NCI-H526 treated with DMSO at 0.1 percent for 48 hours (cell line): ENCODE data around the gene CCDC9.
A peak's percentile ranks its signal among the peaks of the same experiment; 100 is the strongest.

ENCODE experiments used
- DNase-seq: peaks from one replicate; lab custom pipeline; 2025; lab: John Stamatoyannopoulos, UW

CCDC9 gene

GRCh38 chr19:47255879-47256692 is at the start of gene CCDC9:
TSS of gene CCDC9 (plus strand) at chr19:47256525. CDS start at chr19:47258401, 1,876 bp downstream.
- peak; percentile 96 for DNase-seq

- DNase-seq, result no peak
These were observed 46.8 kb upstream of the CCDC9 start for GRCh38 chr19:47209319-47210179.

GRCh38 chr19:47210180-47210490 is 46.2 kb upstream of the CCDC9 start:
- DNase-seq, result no peak

- DNase-seq, result peak; percentile 51
These were observed 45.5 kb upstream of the CCDC9 start for GRCh38 chr19:47210689-47211316.

- no peak for DNase-seq
These were observed 40.7 kb upstream of the CCDC9 start for GRCh38 chr19:47215581-47215980.

- DNase-seq, result no peak
These were observed 35.1 kb upstream of the CCDC9 start for GRCh38 chr19:47221080-47221841.

GRCh38 chr19:47221890-47222289 is 34.4 kb upstream of the CCDC9 start:
- DNase-seq, result no peak

GRCh38 chr19:47225746-47226425 is 30.4 kb upstream of the CCDC9 start:
- peak; percentile 75 for DNase-seq

- DNase-seq, result no peak
These were observed 29.6 kb upstream of the CCDC9 start for GRCh38 chr19:47226426-47227351.

- no peak for DNase-seq
These were observed 28.8 kb upstream of the CCDC9 start for GRCh38 chr19:47227352-47228167.

- DNase-seq, result no peak
These were observed 28.0 kb upstream of the CCDC9 start for GRCh38 chr19:47228168-47228936.

GRCh38 chr19:47228937-47229675 is 27.2 kb upstream of the CCDC9 start:
- DNase-seq, result no peak

- DNase-seq, result no peak
These were observed 26.7 kb upstream of the CCDC9 start for GRCh38 chr19:47229676-47230053.

GRCh38 chr19:47230054-47230920 is 26.0 kb upstream of the CCDC9 start:
- DNase-seq, result no peak

- DNase-seq, result no peak
These were observed 25.5 kb upstream of the CCDC9 start, which contains the start of gene BBC3 for GRCh38 chr19:47230921-47231214. TSS of gene BBC3 (minus strand) at chr19:47231199. CDS start at chr19:47228431, 2,768 bp downstream.

- DNase-seq, result peak; percentile 19
These were observed 24.9 kb upstream of the CCDC9 start for GRCh38 chr19:47231215-47232054.
